ENCODE data around the gene ARHGEF12. TPM values are rescaled to one million over a fixed set of nuclear protein-coding genes. Genes with fewer than 3 reads are reported as not detected.

ARHGEF12 gene
- total RNA-seq, 1 donor from 2014 or later, result 109 TPM

DNA sequence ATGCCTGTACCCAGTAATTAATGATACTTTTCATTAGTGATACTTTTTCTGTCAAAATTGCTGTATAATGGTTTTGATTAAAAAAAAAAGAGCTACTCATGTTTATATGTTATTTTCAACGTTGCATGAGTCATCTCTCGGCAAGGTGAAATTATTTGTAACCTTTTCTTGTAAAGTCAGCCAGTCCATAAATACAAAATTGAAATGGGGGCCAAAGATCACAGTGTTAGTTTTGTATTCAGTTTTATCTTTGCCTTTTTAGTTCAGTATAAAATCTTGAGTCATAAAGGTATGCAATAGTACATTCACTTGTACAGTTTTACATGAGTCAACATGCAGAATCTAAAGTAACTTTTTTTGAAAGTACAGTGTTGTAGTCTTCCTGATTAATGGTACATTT lies 4.3 kb downstream of the ARHGEF12 start:
- DNase-seq (ENCODE audit: low spot score), result no peak

DNA sequence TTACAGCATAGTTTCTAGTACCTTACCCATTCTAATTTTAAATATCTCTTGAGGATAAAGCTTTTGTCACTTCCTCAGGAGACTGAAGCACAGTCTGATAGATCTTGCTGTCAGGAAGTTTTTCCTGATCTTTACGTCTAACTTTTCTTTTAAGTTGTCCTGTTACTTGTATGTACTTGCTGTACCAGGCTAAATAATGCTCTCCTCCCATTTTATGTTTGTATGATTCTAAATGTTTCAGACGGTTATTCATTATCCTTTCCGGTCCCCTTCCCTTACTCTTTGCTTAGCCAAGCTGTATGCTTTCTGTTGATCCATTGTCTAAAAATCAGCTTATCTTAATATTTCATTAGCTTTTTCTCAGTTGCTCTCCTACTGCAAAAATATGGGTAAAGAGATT lies 6.0 kb downstream of the ARHGEF12 start:
- no peak for DNase-seq (ENCODE audit: low spot score)

DNA sequence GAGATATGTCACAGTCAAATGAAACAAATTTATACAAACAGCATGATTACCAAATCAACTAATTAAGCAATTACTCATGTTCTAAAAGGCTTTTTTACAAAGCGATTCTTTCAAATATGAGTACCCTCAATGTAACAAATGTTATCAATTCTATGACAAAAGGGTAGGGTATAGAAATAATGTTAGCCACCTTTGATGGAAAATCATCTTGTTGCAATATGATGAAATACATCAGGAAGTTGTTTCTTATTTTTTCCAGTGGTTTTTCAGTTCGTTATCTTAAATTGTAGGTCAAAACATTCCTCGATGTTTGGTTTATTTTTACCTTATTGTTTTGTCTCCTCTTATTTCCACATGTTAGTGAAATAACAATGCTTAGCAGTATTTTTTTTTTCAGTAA lies 6.5 kb downstream of the ARHGEF12 start:
- DNase-seq (ENCODE audit: low spot score), result no peak

DNA sequence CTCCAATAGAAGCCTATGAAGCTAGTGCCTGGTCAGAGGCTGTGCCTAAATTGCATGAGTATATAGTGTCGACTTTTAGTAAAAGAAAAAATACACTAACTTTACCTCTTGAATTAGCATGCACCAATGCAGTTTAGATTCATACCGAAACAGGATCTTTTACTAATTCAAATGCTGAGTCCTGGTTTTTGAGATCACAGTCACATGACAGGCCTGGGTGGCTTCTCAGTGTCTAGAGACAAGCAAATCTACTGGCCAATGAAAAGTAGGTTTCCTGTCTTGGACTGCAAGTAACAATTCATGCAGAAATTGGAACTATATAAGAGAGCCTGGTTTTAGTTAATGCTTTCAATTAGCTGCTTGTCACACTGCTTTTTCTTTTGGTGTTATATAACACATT lies 7.2 kb downstream of the ARHGEF12 start:
- DNase-seq (ENCODE audit: low spot score), result peak; percentile 49

DNA sequence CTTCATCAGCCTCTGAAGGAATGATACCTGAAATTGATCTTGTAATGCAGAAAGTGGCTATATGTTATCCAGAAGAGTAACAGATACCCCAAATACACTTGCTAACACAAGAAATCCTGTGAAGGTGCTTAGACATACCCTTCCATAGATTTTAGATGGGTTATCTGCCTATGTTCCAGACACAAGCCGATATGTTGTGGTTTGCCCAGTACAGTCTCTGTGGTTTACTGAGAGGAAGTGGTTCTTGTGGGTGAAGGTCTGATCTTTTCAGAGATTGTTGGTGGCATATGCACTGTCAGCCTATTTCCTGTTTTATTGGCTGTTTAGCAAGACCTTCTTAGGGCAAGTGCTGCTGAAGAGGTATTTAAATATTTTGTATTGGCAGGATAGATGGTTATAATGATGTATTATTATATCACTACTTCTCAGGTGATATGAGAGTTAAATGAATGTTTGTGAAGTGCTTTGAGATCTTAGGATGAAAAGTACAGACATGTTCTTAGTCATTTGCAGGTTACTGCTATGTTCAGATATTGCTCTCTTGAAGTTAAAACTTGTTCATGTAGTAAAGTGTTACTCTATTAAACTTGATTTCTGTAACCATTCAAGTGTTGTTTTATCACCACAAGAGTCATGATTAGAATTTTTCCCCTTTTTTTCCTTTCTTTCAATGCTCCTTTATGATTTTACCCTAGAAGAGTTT lies 8.2 kb downstream of the ARHGEF12 start:
- DNase-seq (ENCODE audit: low spot score), result no peak

DNA sequence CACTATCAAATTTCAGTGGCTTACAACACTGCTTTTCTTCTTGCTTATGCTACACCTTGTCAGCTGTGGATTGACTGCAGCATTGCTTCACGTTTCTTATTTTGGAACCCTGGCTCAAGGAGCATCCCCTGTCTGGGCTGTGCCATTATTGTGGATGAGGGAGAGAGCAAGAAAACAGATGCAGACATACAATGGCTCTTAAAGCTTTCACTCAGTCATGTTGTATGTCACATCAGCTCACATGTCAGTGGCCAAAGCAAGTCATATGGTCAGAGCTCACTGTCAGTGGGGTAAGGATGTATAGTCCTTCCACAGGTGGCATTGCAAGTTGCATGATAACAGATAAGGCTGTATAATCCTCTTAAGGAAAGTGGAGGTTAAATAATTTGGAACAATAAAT lies 10.0 kb downstream of the ARHGEF12 start:
- DNase-seq (ENCODE audit: low spot score), result no peak

DNA sequence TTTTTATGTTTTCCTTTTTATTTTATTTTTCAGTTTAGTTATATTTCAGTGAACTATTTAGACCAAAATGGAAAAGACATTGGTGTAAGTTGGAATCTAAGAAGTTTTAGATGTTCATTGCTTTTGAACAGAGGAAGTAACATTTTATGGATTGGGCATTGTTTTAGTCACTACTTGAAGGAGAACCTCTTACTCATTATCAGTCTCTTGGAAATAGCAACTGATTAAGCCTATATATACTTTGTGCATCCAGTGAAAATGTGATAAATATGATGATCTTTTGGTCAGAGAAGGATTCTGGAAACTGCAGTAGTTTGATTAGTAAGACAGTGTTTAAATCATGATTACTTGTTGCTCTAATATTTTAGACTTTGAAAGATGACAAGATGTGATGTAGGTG lies 14.4 kb downstream of the ARHGEF12 start:
- no peak for DNase-seq (ENCODE audit: low spot score)

DNA sequence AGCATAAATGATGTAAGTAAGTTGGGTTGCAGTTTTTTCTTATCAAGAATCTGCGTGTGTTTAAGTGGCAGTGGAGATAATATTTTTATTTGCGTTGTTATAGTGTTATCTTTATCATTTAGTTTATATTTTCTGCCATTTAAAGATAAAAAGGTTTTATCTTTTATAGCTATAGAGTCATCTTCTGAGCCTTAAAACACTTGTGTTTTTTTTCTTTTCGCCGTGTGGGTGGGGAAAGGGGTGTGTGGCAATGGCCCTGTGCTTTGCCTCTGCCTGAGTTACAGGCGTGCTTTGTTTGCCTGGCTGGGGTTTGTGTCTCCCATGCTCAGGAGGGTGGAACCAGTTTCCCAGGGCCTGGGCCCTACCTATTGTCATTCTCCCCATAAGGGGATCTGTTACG lies 16.2 kb downstream of the ARHGEF12 start:
- DNase-seq (ENCODE audit: low spot score), result peak; percentile 62

DNA sequence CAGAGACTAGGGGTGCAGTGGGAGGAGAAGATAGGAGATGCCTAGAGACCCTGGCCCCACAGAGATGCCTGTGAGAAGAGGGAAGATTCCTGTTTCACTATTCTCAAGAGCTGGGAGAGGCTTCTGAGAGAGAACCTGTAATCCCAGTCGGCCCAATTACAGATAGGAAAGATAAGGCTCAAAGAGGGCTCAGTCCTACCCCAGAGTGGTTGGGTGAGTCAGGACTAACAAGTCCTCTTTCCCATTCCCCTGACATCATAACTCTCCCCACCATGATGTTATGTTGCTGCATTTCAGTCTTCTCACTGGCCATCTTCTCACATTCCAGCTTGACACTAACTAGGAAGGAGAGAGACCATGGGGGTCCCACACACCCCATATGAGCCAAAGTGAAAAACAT lies 17.9 kb downstream of the ARHGEF12 start:
- DNase-seq (ENCODE audit: low spot score), result no peak

DNA sequence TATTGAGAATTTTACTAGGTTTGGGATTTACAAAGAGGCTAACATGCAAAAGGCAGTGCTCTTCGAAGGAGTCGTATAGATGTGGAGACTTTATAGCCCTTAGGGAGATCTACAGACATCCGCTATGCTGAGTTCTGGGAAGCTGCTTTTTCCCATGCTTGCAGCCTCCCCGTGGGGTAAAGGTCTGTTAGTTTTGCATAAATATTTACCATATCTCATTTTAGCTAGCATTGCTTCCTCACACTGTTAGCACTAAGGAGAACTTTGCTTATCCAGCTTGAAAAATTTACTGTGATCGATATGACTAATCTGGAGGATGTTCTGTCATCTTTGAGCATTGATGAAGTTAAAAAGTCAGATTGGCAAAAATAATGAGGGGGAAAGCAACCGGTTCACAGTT lies 18.6 kb downstream of the ARHGEF12 start:
- DNase-seq (ENCODE audit: low spot score), result no peak

DNA sequence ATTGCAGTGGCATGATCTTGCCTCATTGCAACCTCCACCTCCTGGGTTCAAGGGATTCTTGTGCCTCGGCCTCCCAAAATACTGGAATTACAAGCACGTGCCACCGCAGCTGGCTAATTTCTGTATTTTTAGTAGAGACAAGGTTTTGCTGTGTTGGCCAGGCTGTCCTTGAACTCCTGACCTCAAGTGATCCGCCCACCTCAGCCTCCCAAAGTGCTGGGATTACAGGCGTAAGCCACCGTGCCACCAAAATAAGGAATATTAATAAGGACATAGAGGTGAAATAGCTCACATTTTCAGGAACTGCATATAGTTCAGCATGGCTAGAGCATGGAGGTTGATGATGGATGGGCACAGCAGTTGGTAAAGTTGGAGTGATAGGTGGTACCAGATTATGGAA lies 21.4 kb downstream of the ARHGEF12 start:
- DNase-seq (ENCODE audit: low spot score), result no peak

DNA sequence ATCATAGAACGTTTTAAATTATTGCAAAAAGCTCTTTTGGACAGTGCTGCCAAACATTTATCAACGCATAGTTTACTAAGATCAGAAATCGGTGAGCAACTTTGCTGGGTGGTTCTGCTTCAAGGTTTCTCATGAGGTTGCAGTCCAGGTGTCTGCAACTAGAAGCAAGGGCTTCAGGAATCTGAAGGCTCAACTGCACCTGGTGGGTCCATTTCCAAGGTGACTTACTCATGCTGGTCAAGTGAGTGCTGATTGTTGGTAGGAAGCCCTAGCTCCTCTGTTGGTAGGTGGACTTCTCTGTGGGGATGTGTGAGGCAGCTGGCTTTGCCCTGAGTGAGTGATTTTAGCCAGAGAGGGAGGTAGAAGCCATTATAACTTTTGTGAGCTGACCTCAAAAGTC lies 22.5 kb downstream of the ARHGEF12 start:
- DNase-seq (ENCODE audit: low spot score), result no peak

DNA sequence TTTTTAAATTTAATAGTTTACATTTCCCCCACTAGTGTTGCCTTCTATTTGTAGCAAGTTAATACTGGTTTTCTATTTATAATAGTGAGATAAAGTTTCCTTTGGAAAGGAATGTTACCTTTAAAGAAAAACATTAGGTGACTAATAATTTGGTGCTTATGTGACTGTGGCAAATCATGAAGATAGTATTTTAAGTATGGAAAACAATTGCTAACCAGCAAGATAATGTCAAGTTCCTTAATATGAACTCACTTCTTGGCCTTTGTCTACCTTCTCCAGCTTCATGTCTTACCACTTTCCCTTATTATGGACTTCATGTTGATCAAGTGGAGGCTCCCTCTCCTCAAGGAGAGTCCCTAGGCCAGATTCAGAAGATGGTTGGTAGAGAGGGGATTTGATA lies 27.2 kb downstream of the ARHGEF12 start:
- no peak for DNase-seq (ENCODE audit: low spot score)

DNA sequence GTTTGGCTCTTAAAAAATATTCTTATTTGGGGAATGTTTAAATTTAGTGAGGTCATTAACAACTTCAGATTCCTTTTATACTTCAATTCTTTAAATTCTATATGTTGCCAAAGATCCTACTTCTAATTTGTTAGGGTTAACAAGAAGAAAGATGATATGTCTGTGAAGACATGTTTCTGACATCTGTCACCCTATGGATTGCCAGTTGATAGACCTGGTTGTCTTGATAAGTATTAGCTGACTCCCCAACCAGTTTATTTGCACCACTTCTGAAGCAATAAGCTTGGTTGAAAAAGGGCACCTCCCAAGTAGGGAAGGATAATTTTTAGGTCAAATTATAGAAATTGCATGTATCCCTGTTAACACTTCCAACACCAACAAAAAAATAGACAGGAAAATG lies 29.3 kb downstream of the ARHGEF12 start:
- DNase-seq (ENCODE audit: low spot score), result no peak

DNA sequence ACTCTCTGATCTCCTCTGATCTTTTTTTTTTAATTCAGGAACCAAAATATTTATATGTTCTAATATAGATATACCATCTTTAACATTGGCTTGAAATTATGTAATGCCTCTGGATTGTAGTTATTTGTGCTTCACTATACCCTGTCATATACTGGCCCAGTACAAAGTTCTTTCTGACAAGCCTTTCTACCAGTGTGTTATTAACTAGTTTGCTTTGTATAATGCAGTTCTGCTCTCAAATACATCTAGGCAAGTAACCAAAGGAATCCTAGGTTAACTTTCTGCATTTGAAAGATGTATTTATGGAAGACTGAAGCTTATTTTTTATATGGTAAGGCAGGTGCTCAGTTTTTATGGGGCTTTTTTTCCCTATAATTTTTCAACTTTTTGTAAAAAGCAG lies 36.1 kb downstream of the ARHGEF12 start:
- DNase-seq (ENCODE audit: low spot score), result no peak

DNA sequence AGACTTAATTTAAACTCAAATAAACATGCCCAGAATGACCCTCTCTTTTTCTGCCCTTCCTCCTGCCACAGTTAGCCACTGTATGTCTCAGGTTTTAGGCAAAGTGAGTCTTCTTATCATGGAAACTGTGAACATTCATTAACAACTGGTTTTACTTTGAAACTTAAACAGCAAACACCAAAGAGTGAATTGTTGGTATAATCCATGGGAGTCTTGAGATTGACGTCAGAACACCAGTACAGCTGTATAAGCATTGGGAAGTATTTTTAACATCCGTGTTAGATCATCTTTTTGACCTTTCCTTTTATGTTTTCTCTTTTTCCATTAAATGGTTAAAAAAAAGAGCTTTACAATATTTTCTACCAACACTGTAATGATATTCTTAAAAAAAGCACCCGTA lies 38.9 kb downstream of the ARHGEF12 start:
- no peak for DNase-seq (ENCODE audit: low spot score)

DNA sequence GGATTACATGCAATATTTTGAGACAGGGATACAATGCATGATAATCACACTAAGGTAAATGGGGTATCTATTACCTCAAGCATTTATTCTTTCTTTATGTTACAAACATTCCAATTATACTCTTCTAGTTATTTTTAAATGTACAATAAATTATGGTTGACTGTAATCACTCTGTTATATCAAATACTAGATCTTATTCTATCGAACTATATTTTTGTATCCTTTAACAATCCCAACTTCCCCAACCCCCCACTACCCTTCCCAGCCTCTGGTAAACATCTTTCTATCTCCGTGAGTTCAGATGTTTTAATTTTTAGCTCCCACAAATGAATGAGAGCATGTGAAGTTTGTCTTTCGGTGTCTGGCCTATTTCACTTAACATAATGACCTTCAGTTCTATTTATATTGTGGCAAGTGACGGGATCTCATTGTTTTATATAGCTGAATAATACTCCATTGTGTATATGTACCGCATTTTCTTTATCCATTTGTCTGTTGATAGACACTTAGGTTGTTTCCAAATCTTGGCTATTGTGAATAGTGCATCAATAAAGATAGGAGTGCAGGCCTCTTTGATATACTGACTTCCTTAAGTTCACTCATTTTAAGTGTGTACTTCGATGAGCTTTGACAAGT lies 40.5 kb downstream of the ARHGEF12 start:
- no peak for DNase-seq (ENCODE audit: low spot score)

DNA sequence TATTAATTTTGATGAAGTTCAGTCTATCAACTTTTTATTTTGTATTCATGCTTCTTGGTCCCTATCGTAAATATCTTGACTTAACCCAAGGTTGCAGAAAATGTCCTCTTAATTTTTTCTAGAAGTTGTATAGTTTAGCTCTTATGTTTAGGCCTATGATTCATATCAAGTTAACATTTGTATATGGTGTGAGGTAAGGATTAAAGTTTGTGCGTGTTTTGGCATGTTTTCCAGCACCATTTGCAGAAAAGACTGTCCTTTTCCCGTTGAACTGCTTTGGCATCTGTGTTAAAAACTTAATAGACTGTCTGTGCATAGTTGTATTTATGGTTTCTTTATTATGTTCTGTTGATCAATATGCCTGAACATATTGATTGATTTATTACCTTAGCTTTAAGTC lies 42.3 kb downstream of the ARHGEF12 start:
- no peak for DNase-seq (ENCODE audit: low spot score)

DNA sequence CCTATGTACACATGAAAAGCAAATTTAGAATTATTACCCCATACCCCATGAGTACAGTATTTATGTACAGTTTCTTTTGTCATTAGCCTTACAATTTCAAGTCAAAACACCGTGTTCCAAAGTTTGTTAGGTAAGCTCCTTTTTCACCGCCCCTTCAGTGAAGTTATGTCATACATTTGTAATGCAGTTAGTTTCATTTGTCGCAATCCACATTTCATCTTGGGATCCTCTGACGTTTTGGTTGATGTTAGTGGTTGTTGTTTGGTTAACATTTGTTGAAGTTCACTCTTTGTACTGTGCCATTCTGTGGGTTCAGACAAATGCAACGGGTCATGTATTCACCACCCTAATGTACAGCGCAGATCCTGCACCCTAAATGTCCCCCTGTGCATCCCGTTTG lies 45.2 kb downstream of the ARHGEF12 start:
- no peak for DNase-seq (ENCODE audit: low spot score)

DNA sequence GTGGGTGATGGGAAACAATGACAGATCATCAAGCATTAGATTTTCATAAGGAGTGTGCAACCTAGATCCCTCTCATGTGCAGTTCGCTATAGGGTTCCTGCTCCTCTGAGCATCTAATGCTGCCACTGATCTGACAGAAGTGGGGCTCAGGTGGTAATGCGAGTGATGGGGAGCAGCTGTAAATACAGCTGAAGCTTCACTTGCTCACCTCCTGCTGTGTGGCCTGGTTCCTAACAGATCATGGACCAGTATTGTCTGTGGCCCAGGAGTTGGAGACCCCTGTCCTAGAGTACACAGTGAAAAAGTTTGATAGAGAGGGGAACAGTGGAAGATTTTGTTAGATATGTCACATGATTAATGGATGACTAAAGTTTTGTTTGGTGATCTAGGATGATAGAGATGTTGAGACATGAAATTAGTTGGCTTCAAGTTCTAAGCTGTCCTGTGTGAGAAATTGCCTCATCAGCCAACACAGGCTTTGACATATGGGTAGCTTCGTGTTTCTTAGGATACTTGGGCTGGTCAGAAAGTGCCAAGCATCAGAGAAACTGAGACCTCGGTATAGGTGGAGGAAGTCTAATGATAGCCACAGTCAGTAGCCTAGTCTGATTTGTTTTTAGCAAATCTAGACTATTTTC lies 47.4 kb downstream of the ARHGEF12 start:
- no peak for DNase-seq (ENCODE audit: low spot score)

DNA sequence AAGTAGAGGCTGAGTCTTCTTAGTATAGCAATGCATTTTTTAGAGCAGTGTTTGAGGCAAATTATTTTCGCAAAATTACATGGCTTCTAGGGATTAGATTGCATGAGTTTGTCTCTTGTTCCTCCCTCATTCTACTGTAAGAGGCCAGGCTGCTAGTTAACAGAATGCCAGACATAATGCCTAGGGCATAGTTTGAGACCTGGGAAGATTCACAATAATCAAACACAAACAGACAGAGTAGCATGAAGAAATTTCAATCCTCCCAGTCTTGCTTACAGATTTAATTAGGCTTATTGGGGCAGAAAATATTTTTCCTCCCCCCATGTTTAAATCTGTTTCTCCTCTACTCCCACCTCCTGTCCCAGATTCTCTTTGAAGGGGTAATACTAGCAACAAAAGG lies 48.3 kb downstream of the ARHGEF12 start:
- no peak for DNase-seq (ENCODE audit: low spot score)

DNA sequence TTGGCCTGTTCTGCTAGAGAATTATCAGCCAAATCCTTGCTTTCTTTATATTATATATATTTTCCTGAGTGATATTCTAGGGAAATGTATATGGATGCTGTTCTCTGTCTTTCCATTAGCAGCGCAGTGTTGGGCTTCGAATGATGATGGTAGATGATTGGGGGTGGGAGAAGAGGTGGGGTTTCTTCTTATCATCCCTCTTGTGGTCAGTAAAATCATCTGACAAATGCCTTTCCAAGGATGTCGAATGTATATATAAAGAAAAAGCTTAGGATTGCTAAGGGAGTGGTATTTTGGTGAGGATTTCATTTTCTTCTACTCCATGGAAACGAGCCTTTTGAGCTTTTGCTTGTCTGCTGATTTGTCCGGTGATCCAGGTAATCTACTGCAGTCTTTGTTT lies 48.9 kb downstream of the ARHGEF12 start:
- DNase-seq (ENCODE audit: low spot score), result peak; percentile 43

DNA sequence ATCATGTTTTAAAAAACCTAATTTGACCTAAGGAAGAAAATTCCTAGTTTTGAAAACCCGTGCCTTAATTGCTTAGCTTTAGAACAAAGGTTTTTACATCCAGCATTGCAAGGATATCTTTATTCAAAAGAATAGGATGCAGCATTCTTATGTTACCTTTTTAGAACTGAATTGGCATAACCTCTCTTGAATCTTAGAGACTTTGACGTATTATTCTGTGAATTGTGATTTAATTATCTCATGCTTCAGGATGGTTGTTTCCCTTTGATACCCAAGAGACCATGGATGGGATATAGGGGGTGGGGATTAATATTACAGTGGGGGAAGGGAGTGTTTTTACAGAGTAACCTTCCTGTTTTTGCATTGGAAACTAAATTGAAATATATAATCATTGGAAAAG lies 49.4 kb downstream of the ARHGEF12 start:
- DNase-seq (ENCODE audit: low spot score), result no peak
